ENCODE results near the gene CACNG5.

Gene CACNG5

GRCh38 chr17:66834919-66835454 lies at the start of gene CACNG5:
TSS of gene CACNG5 (plus strand) at chr17:66835117. CDS start at chr17:66877333, 42,216 bp downstream.
- no peak for DNase-seq (ENCODE audit: low read depth in 2 of 2)

GRCh38 chr17:66786107-66786506 lies 48.8 kb upstream of the CACNG5 start:
- DNase-seq (ENCODE audit: low read depth in 2 of 2), result no peak

- DNase-seq (ENCODE audit: low read depth in 2 of 2), result no peak
Observed at GRCh38 chr17:66787914-66788313, 47.0 kb upstream of the CACNG5 start.

GRCh38 chr17:66789093-66789492 lies 45.8 kb upstream of the CACNG5 start:
- no peak for DNase-seq (ENCODE audit: low read depth in 2 of 2)

- no peak for DNase-seq (ENCODE audit: low read depth in 2 of 2)
Observed at GRCh38 chr17:66789961-66790437, 44.9 kb upstream of the CACNG5 start.

GRCh38 chr17:66790501-66791061 lies 44.3 kb upstream of the CACNG5 start:
- no peak for DNase-seq (ENCODE audit: low read depth in 2 of 2)

- DNase-seq (ENCODE audit: low read depth in 2 of 2), result no peak
Observed at GRCh38 chr17:66791347-66791746, 43.6 kb upstream of the CACNG5 start.

- DNase-seq (ENCODE audit: low read depth in 2 of 2), result no peak
Observed at GRCh38 chr17:66793814-66794213, 41.1 kb upstream of the CACNG5 start.

GRCh38 chr17:66795486-66795885 lies 39.4 kb upstream of the CACNG5 start:
- no peak for DNase-seq (ENCODE audit: low read depth in 2 of 2)

GRCh38 chr17:66799849-66800537 lies 34.9 kb upstream of the CACNG5 start:
- no peak for DNase-seq (ENCODE audit: low read depth in 2 of 2)

- no peak for DNase-seq (ENCODE audit: low read depth in 2 of 2)
Observed at GRCh38 chr17:66803474-66803951, 31.4 kb upstream of the CACNG5 start.

- DNase-seq (ENCODE audit: low read depth in 2 of 2), result no peak
Observed at GRCh38 chr17:66805567-66805966, 29.4 kb upstream of the CACNG5 start.

GRCh38 chr17:66807182-66807581 lies 27.7 kb upstream of the CACNG5 start:
- DNase-seq (ENCODE audit: low read depth in 2 of 2), result no peak

- no peak for DNase-seq (ENCODE audit: low read depth in 2 of 2)
Observed at GRCh38 chr17:66809408-66809807, 25.5 kb upstream of the CACNG5 start.

GRCh38 chr17:66810951-66811682 lies 23.8 kb upstream of the CACNG5 start:
- no peak for DNase-seq (ENCODE audit: low read depth in 2 of 2)

- DNase-seq (ENCODE audit: low read depth in 2 of 2), result no peak
Observed at GRCh38 chr17:66811683-66812054, 23.2 kb upstream of the CACNG5 start.

GRCh38 chr17:66812571-66812970 lies 22.3 kb upstream of the CACNG5 start:
- no peak for DNase-seq (ENCODE audit: low read depth in 2 of 2)

GRCh38 chr17:66813296-66813695 lies 21.6 kb upstream of the CACNG5 start:
- no peak for DNase-seq (ENCODE audit: low read depth in 2 of 2)

GRCh38 chr17:66814026-66814425 lies 20.9 kb upstream of the CACNG5 start:
- no peak for DNase-seq (ENCODE audit: low read depth in 2 of 2)

- DNase-seq (ENCODE audit: low read depth in 2 of 2), result no peak
Observed at GRCh38 chr17:66814570-66814969, 20.3 kb upstream of the CACNG5 start.

- no peak for DNase-seq (ENCODE audit: low read depth in 2 of 2)
Observed at GRCh38 chr17:66817750-66818149, 17.2 kb upstream of the CACNG5 start.

- no peak for DNase-seq (ENCODE audit: low read depth in 2 of 2)
Observed at GRCh38 chr17:66819466-66819865, 15.5 kb upstream of the CACNG5 start.

- no peak for DNase-seq (ENCODE audit: low read depth in 2 of 2)
Observed at GRCh38 chr17:66822009-66822408, 12.9 kb upstream of the CACNG5 start.
